Measurements from ENCODE around the gene ZSWIM1.

GRCh38 chr20:45909817-45910669 lies 29.0 kb downstream of the ZSWIM1 start:
- no peak for TF ChIP-seq POLR2AphosphoS5 (IDR thresholded peaks at IDR 0.05; ENCODE audit: low read depth, low read length)
- no peak for TF ChIP-seq POLR2A (IDR thresholded peaks at IDR 0.05; ENCODE audit: low read depth, low read length)
- TF ChIP-seq TAF1 (IDR thresholded peaks at IDR 0.05; ENCODE audit: borderline replicate concordance, low read depth, low read length): no peak

Measured in GM12892 (cell line).